Right atrium auricular region (tissue), 2 donors: ENCODE results near the gene CLDN14. TPM values are rescaled to one million over a fixed set of nuclear protein-coding genes. Genes with fewer than 3 reads are reported as not detected.

ENCODE experiments used
- DNase-seq: peaks from one replicate; pipeline ENCODE4 v3.0.0-alpha.2; 2019; ENCODE audit warnings: low spot score
- H3K27ac ChIP-seq, 2 donors: fragments of 200-600 bp; sonication (generic); 1 replicate in 1 of 2; 2 replicates in 1 of 2; pipeline ENCODE4 v1.5.1; 2016 to 2019
- H3K27me3 ChIP-seq, 2 donors: fragments of 200-600 bp; sonication (generic); one replicate each; pipeline versions ENCODE4 v1.5.1 to v1.6.0; 2017 to 2019
- H3K36me3 ChIP-seq: fragments of 200-600 bp; sonication (generic); one replicate; pipeline ENCODE4 v1.5.1; 2016
- H3K4me1 ChIP-seq, 2 donors: fragments of 200-600 bp; sonication (generic); one replicate each; pipeline versions ENCODE4 v1.5.1 to v1.6.0; 2017 to 2019
- H3K4me3 ChIP-seq, 2 donors: fragments of 200-600 bp; sonication (generic); 1 replicate in 1 of 2; 2 replicates in 1 of 2; pipeline ENCODE4 v1.5.1; 2017 to 2019; ENCODE audit warnings: mild to moderate bottlenecking in 1 of 2, moderate library complexity in 1 of 2
- H3K9me3 ChIP-seq, 2 donors: fragments of 200-600 bp; sonication (generic); one replicate each; pipeline ENCODE4 v1.5.1; 2019
- total RNA-seq, 2 donors: library from RNA; depleted of rRNA; stranded (reverse); fragments of >200 nt; gene quantifications; one replicate each; pipeline ENCODE4 v1.1.0, GENCODE V29; 2016
- TF ChIP-seq, protein P1 (sequence below), 2 donors: fragments of 200-600 bp; sonication (generic); IDR thresholded peaks; one replicate each; pipeline ENCODE4 v1.5.1; 2019; ENCODE audit warnings: antibody characterized with exemption in 2 of 2

CLDN14 gene
- total RNA-seq, 2 donors from 2014 or later, result not detected

DNA sequence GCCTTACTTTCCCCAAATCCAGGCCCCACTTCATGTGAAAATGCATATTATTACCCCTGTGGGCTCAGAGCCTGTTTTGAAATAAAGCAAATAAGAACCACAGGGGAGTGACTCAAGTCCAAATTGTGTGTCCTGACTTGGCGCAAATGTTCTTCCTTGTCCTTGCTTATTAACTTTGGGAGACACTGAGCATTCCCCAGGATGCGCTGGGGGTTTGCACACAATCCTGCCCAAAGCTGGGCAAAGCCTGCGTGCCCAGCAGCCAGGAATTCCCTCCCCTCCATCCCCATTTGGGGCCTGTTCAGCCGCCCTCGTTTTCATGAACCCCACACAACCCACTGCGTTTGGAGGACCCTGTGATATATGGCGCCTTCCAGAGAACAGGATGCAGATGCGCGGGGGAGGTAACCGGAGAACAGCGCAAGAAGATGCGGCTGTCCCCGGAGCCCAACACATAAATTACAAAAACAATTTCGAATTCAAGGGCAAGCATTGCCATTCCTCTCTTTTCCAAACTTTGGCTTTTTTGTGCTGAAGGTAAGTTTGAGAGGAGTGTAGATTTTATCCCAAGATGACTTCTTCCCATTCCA is 42.4 kb upstream of the CLDN14 start:
- Histone ChIP-seq H3K4me3 (no peak overlapping the region), H3K27ac (no peak overlapping the region), H3K4me1 (no peaks in the 10 kb centered on the region), H3K27me3 (no peaks in the 10 kb centered on the region), H3K9me3 (no peaks in the 10 kb centered on the region), H3K36me3 (no peaks in the 10 kb centered on the region)
- TF ChIP-seq, protein P1, sequence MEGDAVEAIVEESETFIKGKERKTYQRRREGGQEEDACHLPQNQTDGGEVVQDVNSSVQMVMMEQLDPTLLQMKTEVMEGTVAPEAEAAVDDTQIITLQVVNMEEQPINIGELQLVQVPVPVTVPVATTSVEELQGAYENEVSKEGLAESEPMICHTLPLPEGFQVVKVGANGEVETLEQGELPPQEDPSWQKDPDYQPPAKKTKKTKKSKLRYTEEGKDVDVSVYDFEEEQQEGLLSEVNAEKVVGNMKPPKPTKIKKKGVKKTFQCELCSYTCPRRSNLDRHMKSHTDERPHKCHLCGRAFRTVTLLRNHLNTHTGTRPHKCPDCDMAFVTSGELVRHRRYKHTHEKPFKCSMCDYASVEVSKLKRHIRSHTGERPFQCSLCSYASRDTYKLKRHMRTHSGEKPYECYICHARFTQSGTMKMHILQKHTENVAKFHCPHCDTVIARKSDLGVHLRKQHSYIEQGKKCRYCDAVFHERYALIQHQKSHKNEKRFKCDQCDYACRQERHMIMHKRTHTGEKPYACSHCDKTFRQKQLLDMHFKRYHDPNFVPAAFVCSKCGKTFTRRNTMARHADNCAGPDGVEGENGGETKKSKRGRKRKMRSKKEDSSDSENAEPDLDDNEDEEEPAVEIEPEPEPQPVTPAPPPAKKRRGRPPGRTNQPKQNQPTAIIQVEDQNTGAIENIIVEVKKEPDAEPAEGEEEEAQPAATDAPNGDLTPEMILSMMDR (IDR thresholded peaks at IDR 0.05), result no peak
- DNase-seq, result no peak

DNA sequence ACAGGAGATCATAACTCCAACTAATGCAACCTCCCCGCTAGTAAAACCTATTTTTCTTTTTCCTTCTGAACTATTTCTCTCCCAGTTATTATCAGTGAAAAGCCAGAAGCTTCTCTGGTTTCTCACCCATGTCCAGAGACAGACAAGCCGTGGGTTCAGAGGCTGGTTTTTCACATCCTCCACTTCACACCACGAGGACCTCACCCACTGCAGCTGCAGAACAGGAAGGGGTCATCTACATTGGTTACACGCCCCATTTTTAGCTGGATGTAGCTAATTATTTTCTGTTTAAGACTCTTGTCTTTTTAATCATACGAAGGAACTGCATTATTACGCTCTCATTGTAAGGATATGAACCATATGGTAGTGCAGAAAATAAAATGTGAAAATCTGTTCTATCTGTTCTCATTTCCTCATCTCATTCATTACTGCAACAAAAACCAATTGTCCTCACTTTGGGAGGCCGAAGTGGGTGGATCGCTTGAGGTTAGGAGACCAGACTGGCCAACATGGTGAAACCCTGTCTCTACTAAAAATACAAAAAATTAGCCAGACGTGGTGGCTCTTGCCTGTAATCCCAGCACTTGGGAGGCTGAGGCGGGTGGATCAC is 39.1 kb upstream of the CLDN14 start:
- Histone ChIP-seq H3K4me1 (no peaks in the 10 kb centered on the region), H3K27me3 (no peaks in the 10 kb centered on the region), H3K4me3 (no peak overlapping the region), H3K27ac (no peak overlapping the region), H3K9me3 (no peaks in the 10 kb centered on the region), H3K36me3 (no peaks in the 10 kb centered on the region)
- TF ChIP-seq, protein P1 (IDR thresholded peaks at IDR 0.05), result no peak
- DNase-seq, result no peak

GRCh38 chr21:36517366-36518075 is 37.6 kb upstream of the CLDN14 start:
- H3K27me3 ChIP-seq, result no peaks in the 10 kb centered on the region
- H3K4me1 ChIP-seq, result no peaks in the 10 kb centered on the region
- H3K9me3 ChIP-seq, result no peaks in the 10 kb centered on the region
- DNase-seq, result no peak
- TF ChIP-seq, protein P1 (IDR thresholded peaks at IDR 0.05), result no peak
- H3K36me3 ChIP-seq, result no peaks in the 10 kb centered on the region
- no peak overlapping the region for H3K4me3 ChIP-seq
- H3K27ac ChIP-seq, result no peak overlapping the region

DNA sequence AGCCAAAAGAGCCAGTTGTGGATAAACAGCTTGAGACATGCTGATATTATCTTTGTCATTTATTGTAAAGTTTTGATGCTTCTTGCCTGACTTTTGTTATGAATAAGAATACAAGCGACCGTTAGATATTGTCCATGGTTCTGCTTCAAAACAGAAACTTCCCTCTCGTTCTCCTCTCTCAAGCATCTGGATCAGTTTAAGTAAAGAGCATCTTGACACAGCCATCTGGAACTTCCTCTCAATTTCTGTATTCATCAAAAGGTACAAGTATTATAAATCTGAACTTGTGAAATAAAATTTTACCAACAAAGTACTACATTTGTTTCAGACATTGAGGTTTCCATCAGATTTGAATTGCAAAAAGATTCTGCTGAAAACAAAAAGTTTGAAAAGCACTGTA is 36.4 kb upstream of the CLDN14 start:
- no peaks in the 10 kb centered on the region for H3K4me1 ChIP-seq
- TF ChIP-seq, protein P1 (IDR thresholded peaks at IDR 0.05), result no peak
- no peak overlapping the region for H3K4me3 ChIP-seq
- DNase-seq, result no peak
- no peaks in the 10 kb centered on the region for H3K36me3 ChIP-seq
- no peaks in the 10 kb centered on the region for H3K27me3 ChIP-seq
- H3K9me3 ChIP-seq, result no peaks in the 10 kb centered on the region
- H3K27ac ChIP-seq, result no peak overlapping the region

DNA sequence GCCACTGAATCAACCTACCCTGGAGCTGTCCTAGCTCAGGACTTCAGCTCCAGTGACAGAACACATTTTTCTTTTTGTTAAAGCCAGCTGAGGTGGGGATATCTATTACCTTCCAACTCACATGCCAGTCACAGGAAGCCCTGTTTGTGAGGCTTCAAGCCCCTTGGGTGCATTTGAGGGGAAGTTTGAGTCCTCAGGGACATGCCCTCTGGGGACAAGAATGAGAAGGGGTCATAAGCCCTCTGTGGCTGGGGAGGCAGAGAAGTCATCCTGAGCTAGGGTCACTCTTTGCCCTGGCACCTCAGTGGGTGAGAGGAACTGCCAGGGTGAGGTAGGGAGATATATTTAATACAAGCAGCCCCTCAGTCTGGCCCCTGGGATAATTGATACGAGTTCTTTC is 33.5 kb upstream of the CLDN14 start:
- TF ChIP-seq, protein P1 (IDR thresholded peaks at IDR 0.05), result no peak
- no peak overlapping the region for H3K4me3 ChIP-seq
- H3K9me3 ChIP-seq, result no peaks in the 10 kb centered on the region
- no peaks in the 10 kb centered on the region for H3K36me3 ChIP-seq
- DNase-seq, result no peak
- H3K27ac ChIP-seq, result no peak overlapping the region
- no peaks in the 10 kb centered on the region for H3K27me3 ChIP-seq
- no peaks in the 10 kb centered on the region for H3K4me1 ChIP-seq
